Measurements from ENCODE around the gene TNFAIP1. TPM values are rescaled to one million over a fixed set of nuclear protein-coding genes. Genes with fewer than 3 reads are reported as not detected.

The TNFAIP1 gene
- total RNA-seq, 1 experiment from 2014 or later = 21.8 TPM

- Mint-ChIP-seq H3K27me3 (ENCODE audit: low read depth) (no peaks in the 10 kb centered on the region), H3K27ac (no peak overlapping the region), H3K9me3 (no peaks in the 10 kb centered on the region), H3K4me3 (no peak overlapping the region), H3K4me1 (peaks cover 9 to 11% of the 10 kb centered on the region in 2 experiments), H3K36me3 (ENCODE audit: insufficient read depth in 1 of 3, low read depth in 3 of 3) (peaks cover 22 to 49% (median 44%) of the 10 kb centered on the region in 3 experiments; a peak in 6 of 7 replicates)
- no peak overlapping the region for H4K8ac ChIP-seq (replicated peaks; ENCODE audit: insufficient read length, low read depth, low read length)
- H2AK5ac ChIP-seq (ENCODE audit: insufficient read length, low read length) = no peak overlapping the region
- peaks cover 28% of the 10 kb centered on the region; the same call in 1 of the 2 replicates for H3K79me2 ChIP-seq (ENCODE audit: insufficient read depth, low read length)
- H4K20me1 ChIP-seq (ENCODE audit: control insufficient read depth, insufficient read depth, insufficient read length) = peaks cover 3% of the 10 kb centered on the region
- H3K4me2 ChIP-seq (ENCODE audit: insufficient read depth, insufficient read length, low read length) = no peak overlapping the region
- H3K23ac ChIP-seq (ENCODE audit: insufficient read length, low read depth, low read length) = no peak overlapping the region
- no peak overlapping the region for H3K14ac ChIP-seq (ENCODE audit: insufficient read depth, low read length)
- H3T11ph ChIP-seq (ENCODE audit: low read length) = no peak overlapping the region
- H4K5ac ChIP-seq (ENCODE audit: insufficient read length, low read depth, low read length) = no peak overlapping the region
- no peak overlapping the region for H2BK12ac ChIP-seq (ENCODE audit: insufficient read length, low read depth, low read length)
- H2AFZ ChIP-seq (ENCODE audit: low read length) = no peak overlapping the region
- no CpG with 5 or more reads among the region's 9 CpGs for WGBS (ENCODE audit: extremely low coverage, insufficient read length, low lambda C conversion rate)
- no peak overlapping the region for H3K56ac ChIP-seq (ENCODE audit: insufficient read length, low read depth, low read length)
- H3K23me2 ChIP-seq (ENCODE audit: insufficient read length, low read depth, low read length, poor library complexity, severe bottlenecking) = no peaks in the 10 kb centered on the region
- H3K9ac ChIP-seq (ENCODE audit: extremely low read depth, insufficient read length, low read length) = no peak overlapping the region
- H4K91ac ChIP-seq (ENCODE audit: insufficient read length, low read depth, low read length) = no peak overlapping the region
- peaks cover 9% of the 10 kb centered on the region for H3K79me1 ChIP-seq (ENCODE audit: insufficient read depth, low read depth, low read length, poor library complexity, severe bottlenecking)
- no peak for TF ChIP-seq CTCF (conservative IDR thresholded peaks at IDR 0.05)
- H3K4ac ChIP-seq (ENCODE audit: low read depth, low read length) = no peak overlapping the region
- peak; percentile 18 for DNase-seq
- no peaks in the 10 kb centered on the region for H3K9me3 ChIP-seq (ENCODE audit: control insufficient read depth, low read depth, low read length)
- no peak overlapping the region for H2BK5ac ChIP-seq (ENCODE audit: insufficient read length, low read length)
- H3K27me3 ChIP-seq (ENCODE audit: insufficient read depth, low read length) = no peaks in the 10 kb centered on the region
- no peak overlapping the region for H3K27ac ChIP-seq (ENCODE audit: insufficient read length, low read depth, low read length)
- no peaks in the 10 kb centered on the region for H3K4me1 ChIP-seq (ENCODE audit: insufficient read depth, low read length)
- H2BK15ac ChIP-seq (ENCODE audit: low read depth, low read length) = no peak overlapping the region
- H2BK20ac ChIP-seq (ENCODE audit: low read depth, low read length, poor library complexity, severe bottlenecking) = no peak overlapping the region
- H3K18ac ChIP-seq (ENCODE audit: insufficient read length, low read depth, low read length) = no peak overlapping the region
- no peak overlapping the region for H2BK120ac ChIP-seq (ENCODE audit: low read depth, low read length, poor library complexity, severe bottlenecking)
Observed at GRCh38 chr17:28327031-28327607, 8.4 kb upstream of the TNFAIP1 start.
